ENCODE results near the gene PRPSAP1. TPM values are rescaled to one million over a fixed set of nuclear protein-coding genes. Genes with fewer than 3 reads are reported as not detected.

Gene PRPSAP1
- total RNA-seq, 1 experiment from 2014 or later = 38.4 TPM

DNA sequence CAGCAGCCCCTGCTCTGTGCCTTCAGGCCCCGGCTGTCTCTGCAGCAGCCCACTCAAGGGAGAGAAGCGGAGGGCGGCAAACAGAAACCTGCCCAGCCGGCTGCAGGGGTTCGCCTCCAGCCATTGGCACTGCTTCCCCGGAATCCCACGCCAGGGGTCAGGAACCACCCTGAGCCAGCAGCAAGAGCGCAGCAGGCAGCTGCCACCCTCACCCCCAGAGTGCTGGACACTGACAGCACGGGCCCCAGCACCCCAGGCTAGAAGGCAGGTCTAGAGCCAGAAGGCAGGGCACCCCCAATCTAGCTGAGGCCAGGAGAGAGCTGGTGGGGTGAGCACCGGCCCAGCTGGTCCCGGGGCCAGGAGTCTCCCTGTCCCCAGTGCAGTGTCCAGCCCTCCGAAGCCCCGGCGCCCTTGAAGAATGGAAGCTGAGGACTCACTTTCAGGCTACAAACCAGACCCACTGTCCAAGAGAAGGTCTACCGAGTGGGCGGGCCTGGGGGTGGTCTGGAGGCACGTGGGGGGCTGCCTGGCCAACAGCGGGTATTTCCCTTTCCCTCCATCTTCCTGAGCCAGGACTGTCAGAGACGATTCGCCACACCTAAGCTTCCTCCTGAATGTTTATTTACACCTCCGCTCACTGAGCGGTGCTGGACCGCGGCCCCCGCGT is 80.1 kb downstream of the PRPSAP1 start:
- no peaks in the 10 kb centered on the region for H3K79me2 ChIP-seq (ENCODE audit: insufficient read depth, low read length)
- Mint-ChIP-seq H3K4me1 (peaks cover 22 to 44% of the 10 kb centered on the region in 2 experiments), H3K9me3 (no peaks in the 10 kb centered on the region), H3K27ac (0 out of 7 replicates have a peak overlapping the region, but pooled peaks of 1 of the 3 experiments have one; percentile 47), H3K4me3 (no peak overlapping the region), H3K36me3 (ENCODE audit: insufficient read depth in 1 of 3, low read depth in 3 of 3) (peaks cover 0 to 9% (median 4%) of the 10 kb centered on the region in 3 experiments; a peak in 3 of 7 replicates), H3K27me3 (ENCODE audit: low read depth) (peaks cover 1% of the 10 kb centered on the region; the same call in 1 of the 2 replicates)
- H2BK20ac ChIP-seq (ENCODE audit: low read depth, low read length, poor library complexity, severe bottlenecking) = no peak overlapping the region
- no peak overlapping the region for H3K9ac ChIP-seq (ENCODE audit: extremely low read depth, insufficient read length, low read length)
- H3K4me2 ChIP-seq (ENCODE audit: insufficient read depth, insufficient read length, low read length) = no peak overlapping the region
- no peak overlapping the region for H3K4ac ChIP-seq (ENCODE audit: low read depth, low read length)
- H2AK5ac ChIP-seq (ENCODE audit: insufficient read length, low read length) = no peak overlapping the region
- no peaks in the 10 kb centered on the region for H3K23me2 ChIP-seq (ENCODE audit: insufficient read length, low read depth, low read length, poor library complexity, severe bottlenecking)
- H2BK120ac ChIP-seq (ENCODE audit: low read depth, low read length, poor library complexity, severe bottlenecking) = no peak overlapping the region
- H2BK12ac ChIP-seq (ENCODE audit: insufficient read length, low read depth, low read length) = no peak overlapping the region
- no peak overlapping the region for H3K18ac ChIP-seq (ENCODE audit: insufficient read length, low read depth, low read length)
- H4K20me1 ChIP-seq (ENCODE audit: control insufficient read depth, insufficient read depth, insufficient read length) = no peaks in the 10 kb centered on the region
- H3K79me1 ChIP-seq (ENCODE audit: insufficient read depth, low read depth, low read length, poor library complexity, severe bottlenecking) = no peaks in the 10 kb centered on the region
- DNase-seq = no peak
- no peak overlapping the region for H3K23ac ChIP-seq (ENCODE audit: insufficient read length, low read depth, low read length)
- H3K14ac ChIP-seq (ENCODE audit: insufficient read depth, low read length) = no peak overlapping the region; the same call in 1 of the 2 replicates
- H4K5ac ChIP-seq (ENCODE audit: insufficient read length, low read depth, low read length) = no peak overlapping the region
- no peaks in the 10 kb centered on the region; the same call in 1 of the 2 replicates for H3K4me1 ChIP-seq (ENCODE audit: insufficient read depth, low read length)
- H4K8ac ChIP-seq (replicated peaks; ENCODE audit: insufficient read length, low read depth, low read length) = no peak overlapping the region
- TF ChIP-seq, protein P1, sequence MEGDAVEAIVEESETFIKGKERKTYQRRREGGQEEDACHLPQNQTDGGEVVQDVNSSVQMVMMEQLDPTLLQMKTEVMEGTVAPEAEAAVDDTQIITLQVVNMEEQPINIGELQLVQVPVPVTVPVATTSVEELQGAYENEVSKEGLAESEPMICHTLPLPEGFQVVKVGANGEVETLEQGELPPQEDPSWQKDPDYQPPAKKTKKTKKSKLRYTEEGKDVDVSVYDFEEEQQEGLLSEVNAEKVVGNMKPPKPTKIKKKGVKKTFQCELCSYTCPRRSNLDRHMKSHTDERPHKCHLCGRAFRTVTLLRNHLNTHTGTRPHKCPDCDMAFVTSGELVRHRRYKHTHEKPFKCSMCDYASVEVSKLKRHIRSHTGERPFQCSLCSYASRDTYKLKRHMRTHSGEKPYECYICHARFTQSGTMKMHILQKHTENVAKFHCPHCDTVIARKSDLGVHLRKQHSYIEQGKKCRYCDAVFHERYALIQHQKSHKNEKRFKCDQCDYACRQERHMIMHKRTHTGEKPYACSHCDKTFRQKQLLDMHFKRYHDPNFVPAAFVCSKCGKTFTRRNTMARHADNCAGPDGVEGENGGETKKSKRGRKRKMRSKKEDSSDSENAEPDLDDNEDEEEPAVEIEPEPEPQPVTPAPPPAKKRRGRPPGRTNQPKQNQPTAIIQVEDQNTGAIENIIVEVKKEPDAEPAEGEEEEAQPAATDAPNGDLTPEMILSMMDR (conservative IDR thresholded peaks at IDR 0.05) = no peak
- H2AFZ ChIP-seq (ENCODE audit: low read length) = no peak overlapping the region
- no peak overlapping the region for H3K27ac ChIP-seq (ENCODE audit: insufficient read length, low read depth, low read length)
- WGBS (ENCODE audit: extremely low coverage, insufficient read length, low lambda C conversion rate) = no CpG with 5 or more reads among the region's 26 CpGs
- H3T11ph ChIP-seq (ENCODE audit: low read length) = no peak overlapping the region
- no peak overlapping the region for H2BK5ac ChIP-seq (ENCODE audit: insufficient read length, low read length)
- no peak overlapping the region for H4K91ac ChIP-seq (ENCODE audit: insufficient read length, low read depth, low read length)
- no peak overlapping the region for H3K56ac ChIP-seq (ENCODE audit: insufficient read length, low read depth, low read length)
- no peaks in the 10 kb centered on the region for H3K27me3 ChIP-seq (ENCODE audit: insufficient read depth, low read length)
- no peak overlapping the region for H2BK15ac ChIP-seq (ENCODE audit: low read depth, low read length)
- H3K9me3 ChIP-seq (ENCODE audit: control insufficient read depth, low read depth, low read length) = no peaks in the 10 kb centered on the region

Data from H9 (cell line).